Measurements from ENCODE around the gene TLE4. TPM values are rescaled to one million over a fixed set of nuclear protein-coding genes. Genes with fewer than 3 reads are reported as not detected.

TLE4 gene
- total and polyA plus RNA-seq, 12 donors, result 4.2 to 17.3 (median 11.0) TPM

- Histone ChIP-seq H3K27ac (no peak overlapping the region), H3K4me3 (no peak overlapping the region), H3K9me3 (no peaks in the 10 kb centered on the region), H3K36me3 (no peaks in the 10 kb centered on the region), H3K4me1 (peaks cover 0 to 14% (median 0%) of the 10 kb centered on the region in 9 donors), H3K27me3 (no peaks in the 10 kb centered on the region)
- no peak for DNase-seq
- intact Hi-C loops (cut with DNase I), result no loop called here
- WGBS, 2 donors, result 95 to 97% methylated on average over 5 of the region's 5 CpGs
- TF ChIP-seq, protein P1, sequence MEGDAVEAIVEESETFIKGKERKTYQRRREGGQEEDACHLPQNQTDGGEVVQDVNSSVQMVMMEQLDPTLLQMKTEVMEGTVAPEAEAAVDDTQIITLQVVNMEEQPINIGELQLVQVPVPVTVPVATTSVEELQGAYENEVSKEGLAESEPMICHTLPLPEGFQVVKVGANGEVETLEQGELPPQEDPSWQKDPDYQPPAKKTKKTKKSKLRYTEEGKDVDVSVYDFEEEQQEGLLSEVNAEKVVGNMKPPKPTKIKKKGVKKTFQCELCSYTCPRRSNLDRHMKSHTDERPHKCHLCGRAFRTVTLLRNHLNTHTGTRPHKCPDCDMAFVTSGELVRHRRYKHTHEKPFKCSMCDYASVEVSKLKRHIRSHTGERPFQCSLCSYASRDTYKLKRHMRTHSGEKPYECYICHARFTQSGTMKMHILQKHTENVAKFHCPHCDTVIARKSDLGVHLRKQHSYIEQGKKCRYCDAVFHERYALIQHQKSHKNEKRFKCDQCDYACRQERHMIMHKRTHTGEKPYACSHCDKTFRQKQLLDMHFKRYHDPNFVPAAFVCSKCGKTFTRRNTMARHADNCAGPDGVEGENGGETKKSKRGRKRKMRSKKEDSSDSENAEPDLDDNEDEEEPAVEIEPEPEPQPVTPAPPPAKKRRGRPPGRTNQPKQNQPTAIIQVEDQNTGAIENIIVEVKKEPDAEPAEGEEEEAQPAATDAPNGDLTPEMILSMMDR (IDR thresholded peaks at IDR 0.05), result no peak
- ATAC-seq, result no peak
These were observed 122.0 kb downstream of the TLE4 start for GRCh38 chr9:79693750-79694149.

GRCh38 chr9:79694208-79694607 lies 122.4 kb downstream of the TLE4 start:
- no peak for DNase-seq
- TF ChIP-seq, protein P1 (IDR thresholded peaks at IDR 0.05), result no peak
- no peak overlapping the region for H3K27ac ChIP-seq
- H3K27me3 ChIP-seq, result no peaks in the 10 kb centered on the region
- H3K4me1 ChIP-seq, result peaks cover 0 to 14% (median 0%) of the 10 kb centered on the region in 9 donors
- no peaks in the 10 kb centered on the region for H3K9me3 ChIP-seq
- intact Hi-C loops (cut with DNase I), result no loop called here
- ATAC-seq, result no peak
- no peak overlapping the region for H3K4me3 ChIP-seq
- WGBS, 2 donors, result 82 to 88% methylated on average over 2 of the region's 2 CpGs
- no peaks in the 10 kb centered on the region for H3K36me3 ChIP-seq

DNA sequence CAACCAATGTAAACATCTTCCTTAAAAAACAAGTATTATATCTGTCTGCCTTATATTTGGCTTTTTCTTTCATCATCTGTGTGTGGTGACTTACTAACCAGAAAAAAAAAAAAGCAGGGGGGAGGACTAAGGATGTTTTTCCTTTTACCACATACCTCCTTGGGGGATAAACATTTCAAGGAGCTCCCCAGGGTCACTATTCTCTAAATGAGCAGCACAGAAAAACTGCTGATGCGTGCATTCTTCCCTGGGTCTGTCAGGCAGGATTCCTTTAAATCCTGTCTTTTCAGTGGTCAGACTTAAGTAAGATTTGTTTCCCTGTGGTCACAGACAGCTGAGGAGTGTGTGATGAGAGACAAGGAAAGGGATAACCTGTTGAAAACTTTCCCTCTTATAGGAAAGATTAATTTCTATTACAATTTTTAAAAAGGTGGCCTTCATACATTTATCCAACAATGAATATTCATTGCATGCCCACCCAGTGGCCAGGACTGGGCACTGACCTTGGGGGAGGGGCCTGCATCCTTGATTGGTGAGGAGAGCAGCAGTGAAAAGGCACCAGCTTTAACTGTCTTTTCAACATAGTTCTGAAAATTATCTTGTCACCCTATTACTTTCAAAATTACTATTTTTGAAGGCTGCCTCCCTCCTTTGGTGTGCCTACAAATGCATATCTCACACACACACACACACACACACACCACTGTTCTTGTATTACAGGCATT lies 123.1 kb downstream of the TLE4 start:
- no peak overlapping the region for H3K27ac ChIP-seq
- H3K27me3 ChIP-seq, result no peaks in the 10 kb centered on the region
- H3K36me3 ChIP-seq, result no peaks in the 10 kb centered on the region
- TF ChIP-seq, protein P1 (IDR thresholded peaks at IDR 0.05), result no peak
- ATAC-seq, result no peak
- H3K4me3 ChIP-seq, result no peak overlapping the region
- intact Hi-C loops (cut with DNase I), result no loop called here
- 62 to 66% methylated on average over 1 of the region's 1 CpG for WGBS, 2 donors
- peaks cover 0 to 14% (median 0%) of the 10 kb centered on the region in 9 donors for H3K4me1 ChIP-seq
- H3K9me3 ChIP-seq, result no peaks in the 10 kb centered on the region
- no peak for DNase-seq

DNA sequence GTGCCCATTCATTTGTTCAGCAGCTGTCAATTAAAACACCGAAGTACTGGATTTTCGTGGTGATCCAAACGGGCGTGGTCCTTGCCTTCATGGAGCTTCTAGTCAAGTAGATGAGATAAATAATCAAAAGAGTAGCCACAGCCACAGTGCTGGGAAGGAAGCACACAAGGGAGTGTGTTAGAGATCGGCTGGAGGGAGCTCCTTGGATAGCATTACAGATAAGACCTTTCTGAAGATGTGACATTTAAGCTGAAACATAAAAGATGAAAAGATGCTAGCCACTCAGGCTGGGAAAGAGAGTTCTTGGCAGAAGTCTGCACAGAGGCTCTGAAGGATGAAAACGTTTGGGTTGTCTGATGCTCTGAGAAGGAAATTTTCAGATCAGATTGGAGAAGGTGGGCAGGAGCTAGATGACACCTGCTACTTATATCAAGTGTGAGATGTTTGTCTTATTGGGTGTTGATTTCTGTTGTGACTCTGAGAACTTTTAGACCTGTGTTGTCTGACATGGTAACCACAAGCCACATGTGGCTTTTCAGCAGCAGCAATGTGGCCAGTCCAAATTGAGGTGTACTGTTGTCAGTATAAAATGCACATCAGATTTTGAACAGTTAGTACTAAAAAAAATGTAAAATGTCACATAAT lies 123.9 kb downstream of the TLE4 start:
- DNase-seq (no peak), ATAC-seq (no peak)
- no peak overlapping the region for H3K4me3 ChIP-seq
- H3K4me1 ChIP-seq, result peaks cover 0 to 14% (median 0%) of the 10 kb centered on the region in 9 donors
- intact Hi-C loops (cut with DNase I), result no loop called here
- TF ChIP-seq, protein P1 (IDR thresholded peaks at IDR 0.05), result no peak
- H3K27ac ChIP-seq, result no peak overlapping the region
- H3K9me3 ChIP-seq, result no peaks in the 10 kb centered on the region
- WGBS, 2 donors, result 90 to 94% methylated on average over 6 of the region's 6 CpGs
- no peaks in the 10 kb centered on the region for H3K27me3 ChIP-seq
- H3K36me3 ChIP-seq, result no peaks in the 10 kb centered on the region
